HEK293 (cell line): Measurements from ENCODE around the gene ESR2.

Source experiments
- CTCF ChIA-PET: fragments of 350-600 bp; formaldehyde crosslinking; extraction: SDS; loops from one replicate; lab custom pipeline; 2021; ENCODE audit warnings: antibody characterized with exemption; lab: Yijun Ruan, JAX
- POLR2A ChIA-PET: fragments of 300-600 bp; formaldehyde crosslinking; extraction: SDS; loops from one replicate; lab custom pipeline; 2020; ENCODE audit warnings: antibody characterized with exemption, inconsistent platforms; lab: Yijun Ruan, JAX
- H3K27ac ChIP-seq: fragments of 200-500 bp; sonication (Bioruptor generic); 2 replicates; pipeline ENCODE4 v1.5.1; 2014; ENCODE audit warnings: low read depth, low read length, control low read depth, inconsistent platforms; ENCODE audit errors: extremely low read depth
- H3K36me3 ChIP-seq, 2 experiments: fragments of 200-500 bp in 1 of 2; sonication (Bioruptor generic) in 1 of 2; 1 replicate in 1 of 2; 2 replicates in 1 of 2; pipeline ENCODE4 v1.5.1; 2014 to 2017; ENCODE audit warnings: inconsistent platforms in 2 of 2, low read length in 2 of 2; ENCODE audit not compliant: control insufficient read depth in 2 of 2, insufficient read depth in 1 of 2
- H3K4me1 ChIP-seq: fragments of 200-500 bp; sonication (Bioruptor generic); 2 replicates; pipeline ENCODE4 v1.5.1; 2014; ENCODE audit warnings: mild to moderate bottlenecking, low read length, inconsistent platforms; ENCODE audit not compliant: control insufficient read depth, insufficient read depth
- H3K4me3 ChIP-seq: 2 replicates; pipeline ENCODE4 v1.5.1; 2011; ENCODE audit warnings: low read depth, mild to moderate bottlenecking, control low read depth, low read length, moderate library complexity
- H3K9me3 ChIP-seq: fragments of 200-500 bp; sonication (Bioruptor generic); 2 replicates; pipeline ENCODE4 v1.5.1; 2014; ENCODE audit warnings: low read depth, low read length, inconsistent platforms; ENCODE audit not compliant: control insufficient read depth, insufficient read depth
- GLI4 ChIP-seq: fragments of 450-650 bp; formaldehyde crosslinking; IDR thresholded peaks from 2 replicates; pipeline ENCODE4 v1.5.1; 2016; ENCODE audit warnings: missing biosample characterization, missing genetic modification characterization
- KLF10 ChIP-seq: fragments of 450-650 bp; IDR thresholded peaks from 2 replicates; pipeline ENCODE4 v1.5.1; 2018; ENCODE audit warnings: missing biosample characterization, mild to moderate bottlenecking, missing genetic modification characterization
- KLF16 ChIP-seq: fragments of 450-650 bp; formaldehyde crosslinking; IDR thresholded peaks from 2 replicates; pipeline ENCODE4 v1.5.1; 2017; ENCODE audit warnings: missing biosample characterization, missing genetic modification characterization
- KLF9 ChIP-seq: fragments of 450-650 bp; formaldehyde crosslinking; IDR thresholded peaks from 2 replicates; pipeline ENCODE4 v1.5.1; 2016; ENCODE audit warnings: missing biosample characterization, missing genetic modification characterization, low read depth
- MZF1 ChIP-seq: fragments of 450-650 bp; formaldehyde crosslinking; IDR thresholded peaks from 2 replicates; pipeline ENCODE4 v1.5.1; 2017; ENCODE audit warnings: missing biosample characterization, missing genetic modification characterization, borderline replicate concordance
- SP2 ChIP-seq: fragments of 450-650 bp; formaldehyde crosslinking; IDR thresholded peaks from 2 replicates; pipeline ENCODE4 v1.5.1; 2016; ENCODE audit warnings: missing biosample characterization, missing genetic modification characterization
- ZFHX2 ChIP-seq: fragments of 450-650 bp; formaldehyde crosslinking; conservative IDR thresholded peaks from 2 replicates; pipeline ENCODE4 v1.5.1; 2016; ENCODE audit warnings: missing biosample characterization, missing genetic modification characterization
- ZNF112 ChIP-seq: fragments of 450-650 bp; formaldehyde crosslinking; IDR thresholded peaks from 2 replicates; pipeline ENCODE4 v1.5.0; 2017; ENCODE audit warnings: missing biosample characterization, missing genetic modification characterization
- ZNF138 ChIP-seq: fragments of 450-650 bp; formaldehyde crosslinking; IDR thresholded peaks from 2 replicates; pipeline ENCODE4 v1.5.1; 2016; ENCODE audit warnings: missing biosample characterization, missing genetic modification characterization, borderline replicate concordance
- ZNF214 ChIP-seq: fragments of 450-650 bp; formaldehyde crosslinking; IDR thresholded peaks from 2 replicates; pipeline ENCODE4 v1.5.1; 2017; ENCODE audit warnings: missing biosample characterization, mild to moderate bottlenecking, missing genetic modification characterization, borderline replicate concordance
- ZNF335 ChIP-seq: fragments of 450-650 bp; formaldehyde crosslinking; conservative IDR thresholded peaks from 2 replicates; pipeline ENCODE4 v1.5.1; 2016; ENCODE audit warnings: missing biosample characterization, missing genetic modification characterization
- ZNF423 ChIP-seq: fragments of 450-650 bp; formaldehyde crosslinking; IDR thresholded peaks from 2 replicates; pipeline ENCODE4 v1.5.1; 2016; ENCODE audit warnings: missing biosample characterization, missing genetic modification characterization
- ZNF473 ChIP-seq: fragments of 450-650 bp; formaldehyde crosslinking; IDR thresholded peaks from 2 replicates; pipeline ENCODE4 v1.5.1; 2017; ENCODE audit warnings: missing biosample characterization, missing genetic modification characterization
- ZNF501 ChIP-seq: fragments of 450-650 bp; formaldehyde crosslinking; IDR thresholded peaks from 2 replicates; pipeline ENCODE4 v1.5.1; 2016; ENCODE audit warnings: missing biosample characterization, missing genetic modification characterization
- ZNF548 ChIP-seq: fragments of 450-650 bp; formaldehyde crosslinking; IDR thresholded peaks from 2 replicates; pipeline ENCODE4 v1.5.1; 2016; ENCODE audit warnings: missing biosample characterization, missing genetic modification characterization
- ZNF837 ChIP-seq: fragments of 450-650 bp; formaldehyde crosslinking; IDR thresholded peaks from 2 replicates; pipeline ENCODE4 v1.5.1; 2016; ENCODE audit warnings: missing biosample characterization, missing genetic modification characterization
- ZNF843 ChIP-seq: fragments of 450-650 bp; formaldehyde crosslinking; IDR thresholded peaks from 2 replicates; pipeline ENCODE4 v1.5.1; 2016; ENCODE audit warnings: missing biosample characterization, missing genetic modification characterization
- TF ChIP-seq, protein P1 (sequence below): fragments of 450-650 bp; formaldehyde crosslinking; IDR thresholded peaks from 2 replicates; pipeline ENCODE4 v1.5.1; 2017; ENCODE audit warnings: missing biosample characterization, missing genetic modification characterization
- TF ChIP-seq, protein P2 (sequence below): sonication (generic); formaldehyde crosslinking; IDR thresholded peaks from 2 replicates; pipeline ENCODE4 v1.8.1; 2022; ENCODE audit warnings: mild to moderate bottlenecking, moderate library complexity, missing genetic modification reagents
- TF ChIP-seq, protein P3 (sequence below): fragments of 450-650 bp; formaldehyde crosslinking; IDR thresholded peaks from 2 replicates; pipeline ENCODE4 v1.5.1; 2016; ENCODE audit warnings: missing biosample characterization, missing genetic modification characterization
- TF ChIP-seq, protein P4 (sequence below): fragments of 450-650 bp; formaldehyde crosslinking; IDR thresholded peaks from 2 replicates; pipeline ENCODE4 v1.5.1; 2016; ENCODE audit warnings: missing biosample characterization, missing genetic modification characterization

The ESR2 gene

DNA sequence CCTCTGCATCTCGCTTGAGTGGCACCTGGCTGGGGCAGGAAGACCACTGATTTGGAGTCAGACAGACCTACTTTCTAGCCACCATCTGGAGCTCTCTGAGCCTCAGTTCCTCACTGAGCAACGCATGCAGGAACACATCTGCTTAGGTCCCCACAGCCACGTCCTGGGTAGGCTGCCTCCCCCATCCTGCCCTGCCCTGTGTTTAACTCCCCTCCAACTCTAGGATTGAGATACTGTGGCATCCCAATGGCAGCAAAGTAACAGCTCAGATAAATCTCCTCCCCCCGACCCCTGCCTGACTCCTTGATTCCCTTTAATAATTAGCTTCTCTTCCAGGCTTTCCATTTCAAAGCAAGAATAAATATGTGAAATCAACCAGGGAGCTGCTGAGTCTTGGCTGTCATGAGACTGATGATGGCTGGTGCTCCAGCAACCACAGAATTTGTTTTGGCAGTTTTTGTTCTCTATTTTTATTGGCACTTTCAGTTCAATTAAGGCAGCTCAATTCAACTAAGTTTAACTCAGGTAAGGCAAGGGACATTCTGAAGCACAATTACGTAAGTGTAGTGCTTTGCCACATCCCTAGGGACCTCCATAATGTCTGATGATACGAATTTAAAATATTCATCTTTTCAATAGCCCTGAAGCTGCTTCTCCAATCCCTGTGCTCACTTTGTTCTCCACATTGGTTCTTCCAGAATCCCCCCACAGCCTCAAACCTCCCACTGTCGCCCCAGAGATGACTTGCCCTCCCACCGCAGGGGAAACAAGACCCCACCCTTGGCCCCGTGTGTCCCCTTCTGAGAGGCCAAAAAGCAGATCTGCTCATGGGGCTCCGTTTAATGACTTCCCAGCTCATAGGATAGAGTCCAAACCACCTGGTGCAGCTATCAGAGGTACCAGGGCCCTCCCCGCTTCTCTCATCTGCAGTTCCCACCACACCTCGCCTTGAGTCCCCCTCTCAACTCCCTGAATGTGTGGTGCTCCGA is 58.2 kb downstream of the ESR2 start (continued):
- TF ChIP-seq MZF1 (tag by site-specific recombination) (no peak), ZNF335 (tag by site-specific recombination) (no peak), ZFHX2 (tag by site-specific recombination) (no peak)
- TF ChIP-seq, protein P1, sequence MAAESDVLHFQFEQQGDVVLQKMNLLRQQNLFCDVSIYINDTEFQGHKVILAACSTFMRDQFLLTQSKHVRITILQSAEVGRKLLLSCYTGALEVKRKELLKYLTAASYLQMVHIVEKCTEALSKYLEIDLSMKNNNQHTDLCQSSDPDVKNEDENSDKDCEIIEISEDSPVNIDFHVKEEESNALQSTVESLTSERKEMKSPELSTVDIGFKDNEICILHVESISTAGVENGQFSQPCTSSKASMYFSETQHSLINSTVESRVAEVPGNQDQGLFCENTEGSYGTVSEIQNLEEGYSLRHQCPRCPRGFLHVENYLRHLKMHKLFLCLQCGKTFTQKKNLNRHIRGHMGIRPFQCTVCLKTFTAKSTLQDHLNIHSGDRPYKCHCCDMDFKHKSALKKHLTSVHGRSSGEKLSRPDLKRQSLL (tag by site-specific recombination): no peak

DNA sequence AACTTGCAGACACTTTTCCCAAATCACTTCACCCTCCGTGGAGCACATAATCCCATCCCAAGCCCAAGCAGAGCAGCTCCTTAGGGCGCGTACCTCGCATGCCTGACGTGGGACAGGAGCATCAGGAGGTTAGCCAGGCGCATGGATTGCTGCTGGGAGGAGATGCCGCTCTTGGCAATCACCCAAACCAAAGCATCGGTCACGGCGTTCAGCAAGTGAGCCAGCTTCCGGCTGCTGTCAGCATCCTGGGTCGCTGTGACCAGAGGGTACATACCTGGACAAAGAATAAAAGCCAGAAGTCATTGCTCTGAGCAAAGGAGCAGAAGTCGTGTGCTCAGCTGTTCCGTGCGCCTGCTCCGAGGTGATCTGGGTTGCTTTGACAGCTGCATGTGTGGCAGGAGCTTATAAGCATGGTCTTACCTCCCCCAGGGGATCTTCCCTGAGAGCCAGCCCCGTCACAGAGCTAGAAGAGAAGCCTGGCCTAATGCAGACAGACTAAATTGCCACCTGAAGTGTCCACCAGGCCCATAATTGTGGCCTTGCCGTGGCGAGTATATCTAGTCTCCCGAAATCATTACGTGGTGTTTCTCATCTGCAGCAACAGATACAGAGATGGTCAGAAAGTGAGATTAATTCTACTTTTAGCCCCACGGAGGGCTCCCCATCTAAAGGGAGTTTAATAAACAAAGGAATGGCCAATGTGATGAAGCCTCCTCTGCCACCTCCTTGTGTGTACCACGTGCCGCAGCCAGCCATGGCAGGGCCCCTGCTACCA is 59.1 kb downstream of the ESR2 start:
- peaks cover 0 to 7% of the 10 kb centered on the region in 2 experiments; a peak in 2 of 3 replicates for H3K36me3 ChIP-seq
- H3K9me3 ChIP-seq: no peaks in the 10 kb centered on the region
- no peaks in the 10 kb centered on the region for H3K4me1 ChIP-seq
- ChIA-PET CTCF (interaction anchor here (0.6 kb wide), 1 partner anchor 995 kb away, joined by 4 read pairs; no protein-coding TSS in a partner anchor), POLR2A (no interaction called here)
- no peak overlapping the region for H3K4me3 ChIP-seq
- no peak overlapping the region for H3K27ac ChIP-seq
- TF ChIP-seq ZNF548 (tag by site-specific recombination): no peak
- TF ChIP-seq KLF16 (tag by site-specific recombination): no peak
- TF ChIP-seq ZNF138 (tag by site-specific recombination): no peak
- TF ChIP-seq, protein P2, sequence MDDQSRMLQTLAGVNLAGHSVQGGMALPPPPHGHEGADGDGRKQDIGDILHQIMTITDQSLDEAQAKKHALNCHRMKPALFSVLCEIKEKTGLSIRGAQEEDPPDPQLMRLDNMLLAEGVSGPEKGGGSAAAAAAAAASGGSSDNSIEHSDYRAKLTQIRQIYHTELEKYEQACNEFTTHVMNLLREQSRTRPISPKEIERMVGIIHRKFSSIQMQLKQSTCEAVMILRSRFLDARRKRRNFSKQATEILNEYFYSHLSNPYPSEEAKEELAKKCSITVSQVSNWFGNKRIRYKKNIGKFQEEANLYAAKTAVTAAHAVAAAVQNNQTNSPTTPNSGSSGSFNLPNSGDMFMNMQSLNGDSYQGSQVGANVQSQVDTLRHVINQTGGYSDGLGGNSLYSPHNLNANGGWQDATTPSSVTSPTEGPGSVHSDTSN (CRISPR knock-in tag): no peak
- no peak for TF ChIP-seq ZNF214
- TF ChIP-seq, protein P3, sequence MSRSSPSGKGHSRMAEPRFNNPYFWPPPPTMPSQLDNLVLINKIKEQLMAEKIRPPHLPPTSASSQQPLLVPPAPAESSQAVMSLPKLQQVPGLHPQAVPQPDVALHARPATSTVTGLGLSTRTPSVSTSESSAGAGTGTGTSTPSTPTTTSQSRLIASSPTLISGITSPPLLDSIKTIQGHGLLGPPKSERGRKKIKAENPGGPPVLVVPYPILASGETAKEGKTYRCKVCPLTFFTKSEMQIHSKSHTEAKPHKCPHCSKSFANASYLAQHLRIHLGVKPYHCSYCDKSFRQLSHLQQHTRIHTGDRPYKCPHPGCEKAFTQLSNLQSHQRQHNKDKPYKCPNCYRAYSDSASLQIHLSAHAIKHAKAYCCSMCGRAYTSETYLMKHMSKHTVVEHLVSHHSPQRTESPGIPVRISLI (tag by site-specific recombination): no peak
- no peak for TF ChIP-seq ZNF501 (tag by site-specific recombination)
- no peak for TF ChIP-seq ZNF837 (tag by site-specific recombination)
- TF ChIP-seq ZNF473 (tag by site-specific recombination): no peak
- TF ChIP-seq, protein P4, sequence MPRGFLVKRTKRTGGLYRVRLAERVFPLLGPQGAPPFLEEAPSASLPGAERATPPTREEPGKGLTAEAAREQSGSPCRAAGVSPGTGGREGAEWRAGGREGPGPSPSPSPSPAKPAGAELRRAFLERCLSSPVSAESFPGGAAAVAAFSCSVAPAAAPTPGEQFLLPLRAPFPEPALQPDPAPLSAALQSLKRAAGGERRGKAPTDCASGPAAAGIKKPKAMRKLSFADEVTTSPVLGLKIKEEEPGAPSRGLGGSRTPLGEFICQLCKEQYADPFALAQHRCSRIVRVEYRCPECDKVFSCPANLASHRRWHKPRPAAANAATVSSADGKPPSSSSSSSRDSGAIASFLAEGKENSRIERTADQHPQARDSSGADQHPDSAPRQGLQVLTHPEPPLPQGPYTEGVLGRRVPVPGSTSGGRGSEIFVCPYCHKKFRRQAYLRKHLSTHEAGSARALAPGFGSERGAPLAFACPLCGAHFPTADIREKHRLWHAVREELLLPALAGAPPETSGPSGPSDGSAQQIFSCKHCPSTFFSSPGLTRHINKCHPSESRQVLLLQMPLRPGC: no peak
- no peak for TF ChIP-seq KLF9
- TF ChIP-seq ZNF423: no peak
- no peak for TF ChIP-seq GLI4 (tag by site-specific recombination)
- TF ChIP-seq KLF10 (tag by site-specific recombination): no peak
- TF ChIP-seq ZNF112 (tag by site-specific recombination): no peak
- no peak for TF ChIP-seq ZNF843 (tag by site-specific recombination)
- no peak for TF ChIP-seq SP2 (tag by site-specific recombination)
